K562 (cell line): Measurements from ENCODE around the gene ANKRD13A. TPM values are rescaled to one million over a fixed set of nuclear protein-coding genes. Genes with fewer than 3 reads are reported as not detected.

Source experiments
- MGA ChIP-seq: fragments of 450-650 bp; IDR thresholded peaks from 2 replicates; pipeline ENCODE4 v1.6.1; 2016; ENCODE audit warnings: mild to moderate bottlenecking, moderate library complexity
- polyA plus RNA-seq, 8 experiments: library from polyadenylated mRNA; depleted of rRNA in 4 of 8; stranded (reverse) in 5 of 8; unstranded in 3 of 8; fragments of >200 nt; fragmentation: Nextera tagmentation in 2 of 8; fragmentation: Illumina TruSeq in 1 of 8; extraction: Ambion mirVana in 2 of 8; extraction: Trizol in 1 of 8; gene quantifications; 2 replicates each; pipeline versions ENCODE4 v1.2.1 to v1.2.3, GENCODE V29; 2011 to 2014; ENCODE audit warnings: inconsistent platforms in 1 of 8, missing spikeins in 1 of 8
- total RNA-seq, 7 experiments: library from RNA; depleted of rRNA in 6 of 7; stranded (reverse); fragments of >200 nt in 6 of 7; fragmentation: Illumina TruSeq in 2 of 7; extraction: Trizol in 2 of 7; gene quantifications; 2 replicates each; pipeline versions ENCODE4 v1.2.1 to v1.2.3, GENCODE V29; 2011 to 2021; ENCODE audit warnings: low replicate concordance in 1 of 7

Gene ANKRD13A
- total and polyA plus RNA-seq, 9 of the 15 experiments (the other 6 are each of a cell fraction or from before 2014, with no cell fraction given), result 5.0 to 55.0 (median 41.5) TPM

- TF ChIP-seq MGA, result no peak
Observed at GRCh38 chr12:109963743-109964429, 35.3 kb upstream of the ANKRD13A start (continued).
